GM23338 (cell line): ENCODE results near the gene CDH4. TPM values are rescaled to one million over a fixed set of nuclear protein-coding genes. Genes with fewer than 3 reads are reported as not detected.

ENCODE experiments used
- ATAC-seq: fragments of 200-7000 bp; cut with Tn5 transposase; 3 replicates; pipeline ENCODE4 v1.9.1; 2020
- DNase-seq: peaks from one replicate; pipeline ENCODE4 v3.0.0-alpha.2; 2015; ENCODE audit warnings: low spot score
- H2AFZ ChIP-seq: fragments of 200-600 bp; sonication (generic); 2 replicates; pipeline ENCODE4 v1.8.0; 2016; ENCODE audit warnings: antibody characterized with exemption, mild to moderate bottlenecking, moderate library complexity
- H3F3A ChIP-seq: fragments of 200-600 bp; sonication (generic); replicated peaks from 2 replicates; pipeline ENCODE4 v1.8.0; 2017; ENCODE audit warnings: antibody characterized with exemption, mixed run types, low read depth
- H3K27ac ChIP-seq: fragments of 200-600 bp; sonication (generic); 2 replicates; pipeline ENCODE4 v1.6.1; 2016; ENCODE audit warnings: low read depth
- H3K27me3 ChIP-seq: fragments of 200-600 bp; sonication (generic); 2 replicates; pipeline ENCODE4 v1.8.0; 2016; ENCODE audit warnings: mild to moderate bottlenecking, mixed run types, moderate library complexity; ENCODE audit not compliant: insufficient read depth
- H3K36me3 ChIP-seq: fragments of 200-600 bp; sonication (generic); 2 replicates; pipeline ENCODE4 v1.8.0; 2016; ENCODE audit warnings: mild to moderate bottlenecking; ENCODE audit not compliant: insufficient read depth
- H3K4me1 ChIP-seq: fragments of 200-600 bp; sonication (generic); 2 replicates; pipeline ENCODE4 v1.8.0; 2016; ENCODE audit warnings: mild to moderate bottlenecking, moderate library complexity; ENCODE audit not compliant: insufficient read depth
- H3K4me2 ChIP-seq: fragments of 200-600 bp; sonication (generic); 2 replicates; pipeline ENCODE4 v1.7.1; 2017; ENCODE audit warnings: mixed run types
- H3K4me3 ChIP-seq: fragments of 200-600 bp; sonication (generic); 2 replicates; pipeline ENCODE4 v1.6.1; 2016; ENCODE audit warnings: mixed run types
- H3K79me2 ChIP-seq: fragments of 200-600 bp; sonication (generic); replicated peaks from 2 replicates; pipeline ENCODE4 v1.8.0; 2017; ENCODE audit warnings: mild to moderate bottlenecking; ENCODE audit not compliant: insufficient read depth
- H3K9me2 ChIP-seq: fragments of 200-600 bp; sonication (generic); 2 replicates; pipeline ENCODE4 v1.8.0; 2017; ENCODE audit not compliant: insufficient read depth
- H4K20me1 ChIP-seq: fragments of 200-600 bp; sonication (generic); replicated peaks from 2 replicates; pipeline ENCODE4 v1.8.0; 2017; ENCODE audit warnings: mild to moderate bottlenecking; ENCODE audit not compliant: insufficient read depth
- H3K27ac Mint-ChIP-seq: 2 replicates; pipeline ENCODE4 v1.8.0; 2020; ENCODE audit warnings: inconsistent platforms, mild to moderate bottlenecking, moderate library complexity, mixed read lengths
- H3K27me3 Mint-ChIP-seq: 3 replicates; pipeline ENCODE4 v1.8.0; 2022; ENCODE audit warnings: low read depth, mild to moderate bottlenecking, moderate library complexity, mixed read lengths, inconsistent platforms; ENCODE audit not compliant: insufficient read depth, poor library complexity
- H3K36me3 Mint-ChIP-seq: 3 replicates; pipeline ENCODE4 v1.8.0; 2021; ENCODE audit warnings: low read depth, mild to moderate bottlenecking, inconsistent platforms, moderate library complexity, mixed read lengths
- H3K4me1 Mint-ChIP-seq: 3 replicates; pipeline ENCODE4 v1.8.0; 2020; ENCODE audit warnings: mild to moderate bottlenecking, inconsistent platforms, mixed read lengths
- H3K4me3 Mint-ChIP-seq: 3 replicates; pipeline ENCODE4 v1.8.0; 2021; ENCODE audit warnings: moderate library complexity, mild to moderate bottlenecking, inconsistent platforms, mixed read lengths
- H3K9me3 Mint-ChIP-seq: 3 replicates; pipeline ENCODE4 v1.8.0; 2020; ENCODE audit warnings: moderate library complexity, mild to moderate bottlenecking, inconsistent platforms, mixed read lengths
- CTCF ChIP-seq, 2 experiments: fragments of 200-600 bp in 1 of 2; sonication (generic) in 1 of 2; conservative IDR thresholded peaks; 2 replicates each; pipeline versions ENCODE4 v1.5.1 to v1.6.1; 2016 to 2017; ENCODE audit warnings: antibody characterized with exemption in 2 of 2, low read depth in 2 of 2, mild to moderate bottlenecking in 2 of 2, moderate library complexity in 1 of 2
- EZH2 ChIP-seq: fragments of 200-600 bp; sonication (generic); IDR thresholded peaks from one replicate; pipeline ENCODE4 v1.8.0; 2017; ENCODE audit warnings: antibody characterized with exemption, mild to moderate bottlenecking, low read depth; ENCODE audit not compliant: unreplicated experiment
- EZH2phosphoT487 ChIP-seq: fragments of 200-600 bp; sonication (generic); IDR thresholded peaks from one replicate; pipeline ENCODE4 v1.8.1; 2018; ENCODE audit warnings: antibody characterized with exemption; ENCODE audit not compliant: unreplicated experiment
- JUNB ChIP-seq: IDR thresholded peaks from one replicate; pipeline ENCODE4 v1.6.1; 2016; ENCODE audit warnings: antibody characterized with exemption; ENCODE audit not compliant: unreplicated experiment
- POLR2AphosphoS5 ChIP-seq: IDR thresholded peaks from 2 replicates; pipeline ENCODE4 v1.6.1; 2016; ENCODE audit warnings: antibody characterized with exemption, low read depth
- STAT1 ChIP-seq: IDR thresholded peaks from one replicate; pipeline ENCODE4 v1.6.1; 2016; ENCODE audit warnings: antibody characterized with exemption; ENCODE audit not compliant: unreplicated experiment
- ZNF114 ChIP-seq: fragments of 250-450 bp; sonication (Bioruptor Pico); IDR thresholded peaks from 2 replicates; pipeline ENCODE4 v1.5.0; 2020; ENCODE audit warnings: mild to moderate bottlenecking, moderate library complexity
- ZNF462 ChIP-seq: fragments of 250-450 bp; sonication (Bioruptor Pico); IDR thresholded peaks from 2 replicates; pipeline ENCODE4 v1.5.0; 2020; ENCODE audit warnings: mild to moderate bottlenecking, moderate library complexity
- polyA plus RNA-seq: library from polyadenylated mRNA; unstranded; fragments of >200 nt; fragmentation: Nextera tagmentation; extraction: Ambion mirVana; gene quantifications from 2 replicates; pipeline ENCODE4 v1.2.1, GENCODE V29; 2016
- total RNA-seq: library from RNA; depleted of rRNA; stranded (reverse); fragments of >200 nt; shearing (Covaris generic); gene quantifications from 2 replicates; pipeline ENCODE4 v1.2.3, GENCODE V29; 2014

Gene CDH4
- total and polyA plus RNA-seq, 2 experiments from 2014 or later: 1.2 to 4.2 TPM

- 0 out of 2 replicates have a peak, but pooled peaks cover 2% of the 10 kb centered on the region for H4K20me1 ChIP-seq
- H3K4me3 ChIP-seq: no peak overlapping the region
- Mint-ChIP-seq H3K4me1 (no peaks in the 10 kb centered on the region; the same call in 2 of the 3 replicates), H3K27me3 (peaks cover 7% of the 10 kb centered on the region), H3K9me3 (no peaks in the 10 kb centered on the region), H3K36me3 (no peaks in the 10 kb centered on the region), H3K4me3 (no peak overlapping the region), H3K27ac (no peak overlapping the region)
- H3K27me3 ChIP-seq: no peaks in the 10 kb centered on the region
- H3F3A ChIP-seq: no peaks in the 10 kb centered on the region
- H3K9me2 ChIP-seq: no peaks in the 10 kb centered on the region
- H3K27ac ChIP-seq: no peak overlapping the region
- H3K4me1 ChIP-seq: no peaks in the 10 kb centered on the region
- H3K4me2 ChIP-seq: no peak overlapping the region
- H2AFZ ChIP-seq: no peak overlapping the region
- DNase-seq (no peak), ATAC-seq (no peak; the same call in 2 of the 3 replicates)
- no peaks in the 10 kb centered on the region for H3K79me2 ChIP-seq
- H3K36me3 ChIP-seq: no peaks in the 10 kb centered on the region
- TF ChIP-seq ZNF114 (CRISPR knock-in tag): no peak
- TF ChIP-seq EZH2: no peak
- no peak for TF ChIP-seq CTCF (conservative IDR thresholded peaks at IDR 0.05; ENCODE audit: low read depth in 2 of 2)
- TF ChIP-seq ZNF462 (CRISPR knock-in tag): no peak
- no peak for TF ChIP-seq EZH2phosphoT487
- no peak for TF ChIP-seq STAT1
- TF ChIP-seq POLR2AphosphoS5: no peak
- TF ChIP-seq JUNB: no peak
Measured at GRCh38 chr20:61739086-61739831, 487.2 kb downstream of the CDH4 start.
